Stimulated activated CD4-positive, alpha-beta T cell treated with anti-CD3 and anti-CD28 coated beads, Interleukin-1b, Interleukin-23, amount 100 ng/mL, for 4 hours (primary cell): ENCODE data around the gene SH2D4B.

ENCODE experiments used
- DNase-seq, 2 donors: peaks; one replicate each; pipeline ENCODE4 v3.0.0-alpha.2; 2020; ENCODE audit warnings: low read depth in 2 of 2

Gene SH2D4B

GRCh38 chr10:80589726-80590373 is 52.1 kb downstream of the SH2D4B start:
- DNase-seq, result no peak

GRCh38 chr10:80590585-80591125 is 53.0 kb downstream of the SH2D4B start:
- DNase-seq, result no peak

DNA sequence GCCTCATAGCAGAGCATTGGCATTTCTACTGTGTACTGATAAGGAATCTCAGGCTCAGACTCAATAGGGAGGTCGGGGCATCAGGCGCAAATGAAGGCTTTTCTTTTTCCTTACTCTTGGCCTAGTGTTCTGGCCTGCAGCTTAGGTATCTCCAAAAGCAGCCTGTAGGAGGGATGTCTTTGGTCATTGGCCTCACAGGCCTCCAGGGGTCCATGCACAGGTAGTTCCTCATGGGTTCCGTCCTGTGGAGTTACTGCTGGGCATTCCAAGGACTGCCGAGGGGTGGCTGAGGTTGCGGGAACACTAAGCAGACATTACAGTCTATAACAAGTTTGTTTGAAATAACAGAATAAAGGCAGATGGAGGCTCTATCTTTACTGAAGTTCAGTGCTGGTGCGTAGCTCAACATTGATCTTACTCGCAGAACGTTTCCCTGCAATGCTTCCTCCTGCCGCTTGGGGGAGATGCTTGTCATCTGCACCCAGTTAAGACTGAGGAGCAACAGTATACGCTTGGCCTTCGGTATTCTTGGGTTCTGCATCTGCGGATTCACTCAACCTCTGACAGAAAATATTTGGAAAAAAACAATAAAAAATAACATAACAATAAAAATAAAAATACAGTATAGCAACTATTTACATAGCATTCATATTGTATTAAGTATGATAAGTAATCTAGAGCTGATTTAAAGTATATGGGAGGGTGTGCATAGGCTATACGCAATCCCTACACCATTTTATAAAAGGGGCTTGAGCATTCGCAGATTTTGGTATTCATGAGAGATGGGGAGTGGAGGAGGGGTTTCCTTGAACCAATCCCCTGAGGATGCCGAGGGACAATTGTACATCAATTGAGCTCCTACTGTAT is 58.9 kb downstream of the SH2D4B start:
- peak in 1 of 2 donors; percentile 18 for DNase-seq

DNA sequence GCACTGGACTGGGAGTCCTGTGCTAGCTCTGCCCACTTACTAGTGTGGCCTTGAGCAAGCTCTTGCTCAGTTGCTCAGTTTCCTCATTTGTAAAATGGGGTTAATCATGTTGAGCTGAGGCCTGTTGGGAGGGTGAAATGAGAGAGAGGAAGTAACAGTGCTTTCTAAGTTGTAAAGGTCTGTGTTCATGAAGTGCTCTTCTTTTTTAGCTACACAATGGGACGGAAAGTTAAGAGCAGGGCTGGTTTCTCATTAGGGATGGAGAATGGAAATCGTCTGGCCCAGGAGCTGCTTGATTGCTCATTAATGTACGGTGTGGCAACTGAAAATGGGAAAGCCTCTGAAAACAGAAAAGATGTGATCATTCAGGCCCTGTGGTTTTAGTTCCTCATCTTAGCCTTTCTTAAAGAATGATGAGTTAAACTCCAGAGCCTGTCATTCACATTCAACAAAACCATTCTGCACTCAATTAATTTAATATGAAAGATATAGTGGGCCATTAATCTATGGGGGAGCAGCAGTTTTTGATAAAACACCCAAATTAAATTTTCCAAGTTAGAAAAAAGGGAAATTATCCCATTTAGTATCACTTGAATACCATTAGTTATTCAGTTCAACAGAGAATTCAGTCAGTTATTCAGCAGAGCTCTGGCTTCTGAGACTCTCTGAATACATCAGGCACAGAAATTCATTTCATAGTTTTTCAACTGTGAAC is 60.5 kb downstream of the SH2D4B start:
- DNase-seq, result no peak

DNA sequence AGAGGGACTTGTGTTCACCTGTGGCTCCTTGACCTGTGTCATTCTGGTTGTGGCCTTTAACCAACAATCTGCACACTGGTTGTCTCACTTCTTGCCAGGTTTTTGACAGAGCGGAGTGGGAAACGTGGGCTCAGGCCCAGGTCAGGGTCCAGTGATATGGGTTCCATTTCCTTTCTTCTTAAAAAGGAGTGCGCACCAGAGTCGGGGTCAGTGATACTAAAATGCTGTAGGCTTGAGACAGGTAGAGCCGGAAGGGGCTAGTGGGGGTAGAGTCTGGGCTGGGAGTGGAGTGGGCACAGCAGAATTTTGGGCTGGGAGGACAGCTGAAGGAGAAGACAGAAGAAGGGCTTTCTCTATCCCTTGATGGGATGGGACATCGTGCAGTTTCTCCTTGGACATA is 61.2 kb downstream of the SH2D4B start:
- no peak for DNase-seq

- peak; percentile 2 to 18 for DNase-seq
Observed at GRCh38 chr10:80599424-80599847, 61.7 kb downstream of the SH2D4B start.

- DNase-seq, result no peak
Observed at GRCh38 chr10:80600256-80600655, 62.6 kb downstream of the SH2D4B start.

DNA sequence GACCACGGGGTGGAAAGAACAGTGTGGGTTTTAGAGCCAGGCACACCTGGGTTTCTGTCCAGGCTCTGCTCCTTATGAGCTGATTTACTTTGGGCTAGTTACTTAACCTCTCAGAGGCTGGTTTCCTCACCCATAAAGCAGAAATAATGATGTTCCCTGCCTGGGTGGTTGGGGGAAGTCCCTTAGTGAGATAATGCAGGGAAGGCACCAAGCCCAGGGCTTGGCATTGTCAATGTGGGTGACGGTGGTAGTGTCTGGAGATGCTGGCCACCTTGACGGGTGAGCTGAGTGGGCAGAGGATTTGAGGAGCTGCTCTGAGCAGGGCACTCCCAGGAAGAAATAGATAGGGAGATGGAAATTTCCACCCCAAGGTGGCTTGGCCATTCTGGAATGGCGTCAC is 65.2 kb downstream of the SH2D4B start:
- DNase-seq, result no peak

GRCh38 chr10:80603516-80603915 is 65.8 kb downstream of the SH2D4B start:
- no peak for DNase-seq

GRCh38 chr10:80608706-80609105 is 71.0 kb downstream of the SH2D4B start:
- DNase-seq, result no peak

DNA sequence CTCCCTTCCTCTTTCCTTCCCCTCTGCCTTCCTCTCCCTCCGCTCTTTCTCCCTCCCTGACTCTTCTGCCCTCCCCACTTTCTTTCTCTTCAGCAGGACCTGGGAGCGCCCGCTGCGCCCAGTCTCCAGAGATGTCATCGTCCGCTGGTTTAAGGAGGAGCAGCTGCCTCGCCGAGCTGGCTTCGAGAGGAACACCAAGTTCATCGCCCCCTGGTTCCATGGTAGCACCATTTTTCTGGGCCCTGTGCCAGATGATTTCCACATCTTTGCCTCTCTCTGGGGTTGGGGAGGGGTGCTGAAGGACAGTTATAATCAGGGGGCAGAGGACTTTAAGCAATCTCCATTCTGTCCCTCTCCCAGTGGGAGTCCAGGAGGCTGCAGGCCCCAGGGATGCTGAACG is 71.6 kb downstream of the SH2D4B start:
- DNase-seq, result no peak

DNA sequence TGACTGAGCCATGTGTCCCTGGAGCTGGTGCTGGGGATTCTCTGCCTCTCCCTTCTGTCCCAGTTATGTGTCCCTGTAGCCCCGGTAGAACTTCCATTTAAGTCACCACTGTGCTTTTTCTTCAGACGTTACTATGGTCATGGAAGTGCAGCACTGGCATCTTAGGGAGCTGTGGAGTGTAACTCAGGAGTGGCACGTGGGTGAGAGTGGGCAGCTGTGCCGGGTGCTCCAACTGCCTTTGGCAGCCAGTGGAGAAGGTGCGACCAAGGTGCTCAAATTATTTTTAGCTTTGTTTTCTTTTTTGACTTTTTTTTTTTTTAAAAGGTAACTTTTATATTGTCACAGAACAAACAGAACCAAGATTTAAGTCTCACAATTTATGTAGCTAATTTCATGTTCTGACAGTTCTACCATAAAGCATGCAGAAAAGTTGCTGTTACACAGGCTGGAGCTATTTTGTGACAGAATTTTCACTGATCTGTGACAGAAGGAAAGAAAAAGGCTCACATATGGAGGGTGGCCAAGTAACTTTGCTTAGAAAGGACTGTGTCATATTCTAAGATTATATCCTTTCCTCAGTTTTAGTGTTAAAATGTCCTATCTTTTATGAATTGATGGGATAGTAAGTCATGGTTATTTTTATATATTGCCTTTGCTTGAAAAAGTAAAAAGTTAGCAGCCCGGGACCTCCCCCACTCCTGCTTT is 73.9 kb downstream of the SH2D4B start:
- DNase-seq, result no peak

- no peak for DNase-seq
Observed at GRCh38 chr10:80612261-80612660, 74.6 kb downstream of the SH2D4B start.

GRCh38 chr10:80613466-80614170 is 75.9 kb downstream of the SH2D4B start:
- DNase-seq, result no peak

- no peak for DNase-seq
Observed at GRCh38 chr10:80614576-80615416, 77.1 kb downstream of the SH2D4B start.

GRCh38 chr10:80617807-80618206 is 80.1 kb downstream of the SH2D4B start:
- no peak for DNase-seq

DNA sequence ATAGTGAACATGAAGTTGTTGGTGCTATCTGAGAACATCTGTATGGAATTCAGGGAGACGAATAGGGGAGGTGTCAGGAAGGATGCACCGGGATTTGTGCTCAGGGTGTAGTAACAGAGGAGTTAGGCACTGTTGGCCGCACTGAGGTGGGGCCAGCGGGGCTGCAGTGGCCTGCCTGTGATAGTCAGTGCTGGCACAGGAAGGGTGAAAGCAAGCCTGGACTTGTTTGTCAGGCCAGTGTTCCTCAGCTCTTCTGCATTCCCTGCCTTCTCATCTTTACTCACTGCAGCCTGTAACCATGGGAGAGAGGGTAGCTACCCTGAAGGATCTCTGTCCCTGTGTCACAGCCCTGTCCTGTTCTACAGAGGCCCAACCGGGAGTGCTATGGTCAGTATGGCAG is 81.3 kb downstream of the SH2D4B start:
- DNase-seq, result no peak

- DNase-seq, result no peak
Observed at GRCh38 chr10:80622153-80622552, 84.5 kb downstream of the SH2D4B start.

- no peak for DNase-seq
Observed at GRCh38 chr10:80630324-80630723, 92.6 kb downstream of the SH2D4B start.

DNA sequence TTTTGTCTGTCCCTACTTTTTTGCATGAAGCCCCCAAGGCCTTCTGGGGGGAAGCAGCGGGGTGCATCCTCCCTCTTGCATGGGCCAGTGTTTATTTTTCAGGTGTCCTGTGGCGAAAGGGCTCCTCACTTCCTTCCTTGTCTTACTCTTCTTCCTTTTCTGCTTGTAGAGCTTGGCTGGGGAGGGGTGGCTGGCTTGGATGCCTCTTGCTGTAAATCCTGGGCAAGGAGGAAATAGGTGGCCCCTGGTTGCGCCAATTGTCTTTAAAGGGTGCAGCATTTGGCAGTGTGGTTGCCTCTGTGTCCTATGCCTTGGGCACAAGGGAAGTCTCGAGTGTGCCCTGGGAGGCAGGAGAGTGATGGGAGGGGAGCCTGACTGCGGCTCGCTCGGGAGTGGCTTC is 95.0 kb downstream of the SH2D4B start:
- no peak for DNase-seq
